IPS-11a (cell line): ENCODE data around the gene SMC6.

Source experiments
- H3K4me3 ChIP-seq: one replicate; pipeline ENCODE4 v1.5.1; 2013; ENCODE audit warnings: low read depth, low read length, control low read depth

SMC6 gene

DNA sequence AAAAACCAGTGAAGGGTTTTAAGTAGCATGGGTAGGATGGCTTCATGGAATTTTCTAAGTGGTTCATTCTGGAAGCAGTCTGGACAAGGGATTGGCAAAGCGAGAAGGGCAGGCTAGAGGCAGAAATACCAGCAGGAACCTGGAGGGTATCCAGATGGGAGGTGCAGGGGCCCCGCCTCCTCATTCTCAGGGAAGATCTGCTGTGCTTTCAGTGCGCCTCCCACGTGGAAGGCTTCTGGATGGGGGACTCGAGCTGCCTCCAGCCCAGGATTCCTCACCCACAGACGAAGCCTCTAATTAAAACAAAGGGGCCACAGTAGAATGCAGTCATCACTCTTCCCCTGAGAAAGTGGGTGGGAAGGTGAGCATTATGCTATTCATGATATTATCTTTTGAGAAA is 133.3 kb downstream of the SMC6 start:
- no peak overlapping the region for H3K4me3 ChIP-seq

DNA sequence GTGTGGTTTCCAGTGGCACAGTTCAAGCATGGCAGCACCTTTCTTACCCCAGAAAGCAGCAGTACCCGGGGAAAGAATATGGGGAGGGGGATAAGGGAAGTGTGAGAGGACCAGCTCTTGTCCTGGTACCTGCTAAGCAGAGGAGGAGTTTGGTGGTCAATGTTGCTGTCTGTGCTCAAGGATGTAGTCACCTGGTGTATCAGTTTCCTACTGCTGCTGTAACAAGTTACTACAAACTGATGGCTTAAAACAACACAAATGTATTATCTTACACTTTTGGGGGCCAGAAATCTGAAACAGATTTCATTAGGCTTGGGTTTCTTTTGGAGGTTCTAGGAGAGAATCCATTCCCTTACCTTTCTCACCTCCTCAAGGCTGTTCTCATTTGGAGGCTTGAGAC is 135.7 kb downstream of the SMC6 start:
- H3K4me3 ChIP-seq, result no peak overlapping the region

DNA sequence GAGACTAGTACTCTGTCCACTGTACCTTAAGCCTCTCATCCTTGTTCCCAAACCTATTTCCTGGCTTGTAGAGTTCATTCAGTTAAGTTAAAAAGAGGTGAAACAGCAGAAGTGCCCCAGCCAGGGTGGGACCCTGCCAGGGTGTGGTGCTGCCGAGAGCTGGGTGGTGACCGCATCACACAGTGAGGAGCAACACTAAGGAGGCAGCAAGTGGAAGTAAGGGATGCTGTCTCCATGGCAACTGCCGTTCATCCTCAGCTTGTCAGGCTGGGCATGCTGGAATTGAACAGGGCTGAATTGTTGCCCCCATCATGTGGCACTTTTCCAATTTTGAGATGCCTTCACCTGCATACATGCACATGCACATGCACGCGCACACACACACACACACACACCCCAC is 136.1 kb downstream of the SMC6 start:
- no peak overlapping the region for H3K4me3 ChIP-seq

DNA sequence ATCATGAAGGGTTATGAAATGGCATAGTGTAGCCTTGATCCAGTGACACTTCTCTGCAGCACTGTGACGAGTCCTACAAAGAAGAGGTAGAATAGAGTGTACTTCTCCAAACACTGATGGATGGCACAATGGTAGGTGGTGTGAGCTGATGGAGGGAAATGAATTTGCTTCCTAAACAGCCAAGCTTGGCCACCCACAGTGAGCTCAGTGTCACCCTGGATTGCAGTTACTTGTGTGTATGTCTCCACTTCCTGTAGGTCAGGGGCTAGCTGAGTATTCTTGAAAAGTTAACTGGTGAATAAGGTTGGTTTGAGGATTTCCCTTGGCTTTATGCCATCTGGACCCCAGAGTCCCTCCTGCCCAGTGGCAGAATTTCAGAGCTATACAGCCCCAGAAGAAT is 137.2 kb downstream of the SMC6 start:
- H3K4me3 ChIP-seq, result no peak overlapping the region

DNA sequence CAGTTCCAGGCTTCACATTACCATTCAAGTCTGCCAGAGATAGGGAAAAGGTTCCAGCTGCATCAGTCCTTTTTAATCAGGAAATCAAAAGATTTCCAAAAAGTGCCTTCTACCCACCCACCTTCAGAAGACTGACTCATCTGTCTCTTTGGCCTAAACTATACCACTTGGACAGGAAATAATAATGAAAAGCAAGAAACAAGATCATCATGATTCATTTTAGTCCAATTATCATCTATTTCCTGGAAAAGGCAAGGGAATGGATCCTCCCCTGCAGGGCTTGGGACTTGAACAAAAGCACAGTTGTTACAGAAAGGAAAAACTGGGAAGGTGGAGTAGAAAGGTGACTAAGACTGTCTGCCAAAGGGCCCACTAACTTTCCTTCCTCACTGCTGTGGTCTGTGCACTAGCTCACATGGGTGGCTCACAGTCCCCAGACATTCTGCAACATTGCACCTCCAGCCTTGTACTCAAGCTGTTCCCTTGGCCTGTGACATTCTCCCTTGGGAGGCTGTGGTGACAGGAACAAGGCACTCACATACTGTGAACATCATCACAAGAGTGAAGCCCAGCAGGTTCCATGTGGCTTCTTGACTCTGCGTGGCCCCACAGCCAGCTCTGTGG is 137.8 kb downstream of the SMC6 start:
- H3K4me3 ChIP-seq, result no peak overlapping the region

DNA sequence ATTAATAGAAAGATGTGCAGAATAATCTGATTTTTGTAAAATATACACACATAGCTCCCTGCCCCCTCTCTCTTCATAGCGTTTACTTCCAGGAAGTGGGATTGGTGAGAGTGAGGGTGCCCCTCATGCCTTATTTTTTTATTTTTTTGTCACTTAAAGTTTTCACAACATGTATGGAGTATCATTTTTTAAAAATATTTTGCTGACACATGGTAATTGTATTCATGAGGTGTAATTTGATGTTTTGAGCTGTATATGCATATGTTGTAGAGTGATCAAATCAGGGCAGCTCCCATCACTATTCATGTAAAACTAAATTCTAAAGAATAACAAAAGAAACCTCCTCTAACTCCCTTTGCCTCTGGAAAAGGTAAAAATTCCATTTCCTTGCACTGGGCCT is 138.5 kb downstream of the SMC6 start:
- H3K4me3 ChIP-seq, result no peak overlapping the region

DNA sequence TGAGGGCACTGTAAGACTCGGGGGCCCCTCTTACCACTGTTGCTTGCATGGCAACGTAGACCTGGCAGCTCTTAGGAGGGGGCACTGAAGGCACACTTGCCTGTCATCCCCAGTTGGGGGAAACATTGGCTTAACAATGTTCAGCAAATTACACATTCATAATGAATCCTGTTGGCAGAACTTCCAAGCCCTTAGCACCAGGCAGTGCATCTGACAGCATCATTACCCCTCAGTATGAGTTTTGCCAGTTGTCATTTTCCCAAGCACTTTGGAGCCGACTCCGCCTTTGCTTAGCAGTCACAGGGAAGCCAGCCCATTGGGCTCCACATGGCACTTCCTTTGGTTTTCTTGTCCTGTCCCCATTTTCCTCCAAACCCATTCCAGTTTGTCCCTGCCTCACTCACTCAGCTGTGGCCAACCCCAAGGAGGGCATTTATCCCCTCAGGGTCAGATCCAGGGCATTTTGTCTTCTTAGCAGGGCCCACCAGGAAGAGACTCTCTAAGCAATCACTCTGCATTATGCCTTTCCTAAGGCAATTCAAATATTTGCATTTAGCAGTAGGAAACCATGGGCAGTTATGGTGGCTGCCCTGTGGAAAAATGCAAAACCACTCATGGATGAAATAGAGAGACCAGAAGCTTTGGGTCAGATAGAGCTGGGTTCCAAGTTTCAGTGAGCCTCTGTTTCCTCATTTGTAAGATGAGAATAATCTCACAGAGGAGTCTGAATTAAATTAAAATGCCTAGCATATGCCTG is 139.3 kb downstream of the SMC6 start:
- no peak overlapping the region for H3K4me3 ChIP-seq
